Esophagus squamous epithelium (tissue), 5 donors: ENCODE results near the gene SPEG. TPM values are rescaled to one million over a fixed set of nuclear protein-coding genes. Genes with fewer than 3 reads are reported as not detected.

Experiments used
- DNase-seq: peaks from one replicate; lab custom pipeline; 2025; lab: John Stamatoyannopoulos, UW
- H3K27ac ChIP-seq, 4 donors: fragments of 200-600 bp; sonication (generic); one replicate each; pipeline ENCODE4 v1.5.1; 2016 to 2019; ENCODE audit warnings: mild to moderate bottlenecking in 1 of 4
- H3K27me3 ChIP-seq, 4 donors: fragments of 200-600 bp; sonication (generic); 1 replicate in 3 of 4; 2 replicates in 1 of 4; pipeline versions ENCODE4 v1.5.1 to v1.6.0; 2017 to 2021; ENCODE audit warnings: antibody characterized with exemption in 1 of 4
- H3K36me3 ChIP-seq, 3 donors: fragments of 200-600 bp; sonication (generic); one replicate each; pipeline ENCODE4 v1.5.1; 2016 to 2019
- H3K4me1 ChIP-seq, 3 donors: fragments of 200-600 bp; sonication (generic); one replicate each; pipeline ENCODE4 v1.5.1; 2017 to 2019
- H3K4me3 ChIP-seq, 4 donors: fragments of 200-600 bp; sonication (generic); 1 replicate in 3 of 4; 2 replicates in 1 of 4; pipeline ENCODE4 v1.5.1; 2016 to 2019; ENCODE audit warnings: mild to moderate bottlenecking in 2 of 4, moderate library complexity in 1 of 4
- H3K9me3 ChIP-seq, 3 donors: fragments of 200-600 bp; sonication (generic); one replicate each; pipeline ENCODE4 v1.5.1; 2016 to 2019
- CTCF ChIP-seq, 6 experiments: fragments of 450-650 bp in 4 of 6; fragments of 200-600 bp in 2 of 6; sonication (generic) in 2 of 6; IDR thresholded peaks; one replicate each; pipeline ENCODE4 v1.5.1; 2016 to 2019; ENCODE audit warnings: antibody characterized with exemption in 6 of 6, mild to moderate bottlenecking in 4 of 6, moderate library complexity in 4 of 6
- POLR2A ChIP-seq, 4 donors: fragments of 450-650 bp; IDR thresholded peaks; one replicate each; pipeline ENCODE4 v1.6.1; 2017; ENCODE audit warnings: antibody characterized with exemption in 4 of 4, mild to moderate bottlenecking in 4 of 4, moderate library complexity in 3 of 4
- WGBS, 2 donors: methylation state at CpG; one replicate each; pipeline ENCODE4 v1.1.5; 2018; 5-methylcytosine and 5-hydroxymethylcytosine counted together
- intact Hi-C: fragments of 100-400 bp; cut with DNase I; formaldehyde crosslinking; loops from one replicate; pipeline ENCODE4 v1.15.0; 2022
- total RNA-seq, 4 donors: library from RNA; depleted of rRNA; stranded (reverse); fragments of >200 nt; gene quantifications; one replicate each; pipeline ENCODE4 v1.1.0, GENCODE V29; 2016
- donor health status: DM: yes; HTN: yes; CAD: no.

SPEG gene
- total RNA-seq, 4 donors from 2014 or later: 3.8 to 29.0 (median 5.0) TPM

GRCh38 chr2:219451661-219452360, 17.2 kb downstream of the SPEG start:
- no peak for DNase-seq
- no peaks in the 10 kb centered on the region for H3K36me3 ChIP-seq
- H3K4me3 ChIP-seq: peak overlapping the region in 1 of 4 donors; percentile 28
- H3K27ac ChIP-seq: peak overlapping the region; percentile 67 to 92 (median 84)
- peaks cover 0 to 69% (median 0%) of the 10 kb centered on the region in 4 donors for H3K27me3 ChIP-seq
- WGBS, 2 donors: 48 to 63% methylated on average over 7 to 8 of the region's 18 CpGs
- H3K9me3 ChIP-seq: no peaks in the 10 kb centered on the region
- TF ChIP-seq POLR2A (IDR thresholded peaks at IDR 0.05): no peak
- no peak for TF ChIP-seq CTCF (IDR thresholded peaks at IDR 0.05)
- H3K4me1 ChIP-seq: peaks cover 0 to 35% (median 10%) of the 10 kb centered on the region in 3 donors
- intact Hi-C loops: no loop called here

GRCh38 chr2:219452361-219453317, 18.0 kb downstream of the SPEG start:
- 51 to 58% methylated on average over 16 to 20 of the region's 23 CpGs for WGBS, 2 donors
- Histone ChIP-seq H3K9me3 (no peaks in the 10 kb centered on the region), H3K4me1 (peaks cover 0 to 37% (median 10%) of the 10 kb centered on the region in 3 donors), H3K4me3 (peak overlapping the region in 1 of 4 donors; percentile 5), H3K36me3 (no peaks in the 10 kb centered on the region), H3K27ac (peak overlapping the region; percentile 67 to 92 (median 84)), H3K27me3 (peaks cover 0 to 60% (median 0%) of the 10 kb centered on the region in 4 donors)
- no peak for TF ChIP-seq CTCF (IDR thresholded peaks at IDR 0.05)
- no peak for TF ChIP-seq POLR2A (IDR thresholded peaks at IDR 0.05)
- intact Hi-C loops: no loop called here
- DNase-seq: no peak

- peak overlapping the region; percentile 55 to 92 (median 84) for H3K27ac ChIP-seq
- peak overlapping the region in 1 of 4 donors; percentile 5 for H3K4me3 ChIP-seq
- H3K36me3 ChIP-seq: no peaks in the 10 kb centered on the region
- peaks cover 0 to 34% (median 10%) of the 10 kb centered on the region in 3 donors for H3K4me1 ChIP-seq
- intact Hi-C loops: no loop called here
- TF ChIP-seq CTCF (IDR thresholded peaks at IDR 0.05): no peak
- no peak for TF ChIP-seq POLR2A (IDR thresholded peaks at IDR 0.05)
- H3K27me3 ChIP-seq: peaks cover 0 to 48% (median 0%) of the 10 kb centered on the region in 4 donors
- no peak for DNase-seq
- H3K9me3 ChIP-seq: no peaks in the 10 kb centered on the region
- 59 to 75% methylated on average over 5 to 9 of the region's 10 CpGs for WGBS, 2 donors
These were observed 19.3 kb downstream of the SPEG start for GRCh38 chr2:219453671-219454590.

GRCh38 chr2:219455581-219455980, 20.9 kb downstream of the SPEG start:
- no peaks in the 10 kb centered on the region for H3K9me3 ChIP-seq
- peak overlapping the region in 3 of 4 donors; percentile 59 to 88 (median 77) for H3K27ac ChIP-seq
- intact Hi-C loops: no loop called here
- 71 to 75% methylated on average over 6 of the region's 6 CpGs for WGBS, 2 donors
- DNase-seq: no peak
- H3K4me3 ChIP-seq: no peak overlapping the region
- peaks cover 0 to 45% (median 10%) of the 10 kb centered on the region in 3 donors for H3K4me1 ChIP-seq
- peaks cover 0 to 34% (median 0%) of the 10 kb centered on the region in 4 donors for H3K27me3 ChIP-seq
- TF ChIP-seq POLR2A (IDR thresholded peaks at IDR 0.05) (no peak), CTCF (IDR thresholded peaks at IDR 0.05) (no peak)
- H3K36me3 ChIP-seq: no peaks in the 10 kb centered on the region
